Measurements from ENCODE around the gene SLC25A25.
"Not testable (repeated sequence)": the region's sequence is repeated elsewhere in the genome, so short reads cannot be mapped to it uniquely, and the experiment has no call there.

SLC25A25 gene

DNA sequence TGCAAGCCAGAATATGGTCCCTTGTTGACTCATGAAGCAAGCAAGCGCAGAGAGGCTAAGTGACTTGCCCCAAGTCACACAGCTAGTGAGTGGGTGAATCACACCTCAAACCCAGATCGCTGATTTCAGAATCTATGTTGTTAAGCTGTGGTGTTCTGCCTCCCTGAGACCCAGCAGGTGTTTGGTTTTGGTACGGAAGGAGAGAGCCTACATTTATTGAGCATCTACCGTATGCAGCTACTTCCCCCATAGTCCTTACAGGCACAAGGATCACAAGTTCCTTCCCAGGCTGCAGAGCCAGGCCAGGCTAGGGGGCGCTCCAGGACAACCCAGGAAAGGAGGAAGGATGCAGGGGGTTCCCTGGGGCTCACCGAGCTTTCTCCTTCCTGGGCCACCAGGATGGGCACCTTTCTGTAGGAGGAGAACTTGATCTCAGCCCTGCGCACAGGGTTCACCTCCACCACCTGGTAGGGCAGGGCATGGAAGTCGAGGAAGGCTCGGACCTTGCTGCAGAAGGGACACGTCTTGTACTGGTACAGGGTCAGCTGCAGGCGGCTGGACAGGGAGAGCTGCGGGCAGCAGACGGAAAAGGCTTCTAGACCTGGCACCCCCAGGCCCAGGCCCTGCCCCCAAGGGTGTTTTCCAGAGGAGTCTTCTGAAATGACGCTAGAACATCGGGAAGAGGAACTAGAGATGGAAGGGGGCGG, 57.0 kb downstream of the SLC25A25 start:
- DNase-seq (ENCODE audit: low read depth in 2 of 2): peak in 1 of 2 donors; percentile 21

DNA sequence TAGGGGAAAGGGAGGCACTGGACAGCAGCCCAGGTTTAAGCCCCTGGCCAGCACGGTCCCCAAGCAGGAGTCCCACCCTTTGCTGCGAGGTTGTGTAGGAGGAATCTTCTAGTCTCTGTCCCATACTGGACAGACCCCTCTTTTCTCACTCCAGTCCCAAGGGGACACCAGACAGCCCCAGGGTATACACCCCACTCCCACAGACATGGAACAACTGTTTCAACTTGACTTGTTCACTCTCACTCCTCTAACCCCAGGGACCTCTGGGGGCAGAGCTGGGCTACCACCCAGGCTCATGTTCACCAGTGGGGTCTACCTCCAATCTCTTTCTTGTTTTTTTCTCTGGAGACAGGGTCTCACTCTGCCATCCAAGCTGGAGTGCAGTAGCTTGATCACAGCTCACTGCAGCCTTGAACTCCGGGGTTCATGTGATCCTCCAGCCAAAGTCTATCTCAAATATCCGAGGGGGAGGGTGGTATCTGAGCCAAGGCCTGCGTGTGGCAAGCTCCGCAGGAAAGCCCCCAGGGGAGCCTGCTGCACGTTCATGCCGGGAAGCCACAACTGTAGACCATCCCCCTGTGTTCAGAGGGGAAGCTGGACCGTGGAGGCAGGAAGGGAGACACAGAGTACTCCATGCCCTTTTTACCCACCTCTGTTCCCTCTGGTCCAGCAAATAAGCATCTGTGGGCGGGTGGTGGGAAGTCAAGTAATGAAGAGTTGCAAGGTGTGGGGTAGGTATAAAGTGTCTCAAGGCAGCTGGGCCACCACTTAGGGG, 57.7 kb downstream of the SLC25A25 start:
- DNase-seq (ENCODE audit: low read depth in 2 of 2): no peak

DNA sequence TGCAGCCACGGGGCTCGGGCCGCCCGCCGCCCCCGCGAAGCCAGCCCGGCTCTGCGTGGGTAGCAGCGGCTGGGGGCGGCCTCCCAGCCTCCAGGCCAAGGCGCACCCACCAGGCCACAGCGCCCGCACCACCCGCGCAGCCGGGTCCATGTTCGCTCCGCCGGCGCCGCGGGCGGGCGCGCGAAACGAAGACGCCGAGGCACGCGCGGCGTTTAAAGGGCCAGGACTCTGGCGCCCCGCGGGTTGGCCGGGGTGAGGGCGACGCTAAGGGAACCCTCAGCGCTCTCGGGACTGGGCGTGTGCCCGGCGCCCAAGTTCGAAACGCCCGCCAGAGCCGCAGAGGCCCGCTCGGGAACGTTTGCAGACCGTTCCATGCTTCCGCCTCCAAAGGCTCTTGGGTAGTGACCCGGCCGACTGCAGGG, 59.5 kb downstream of the SLC25A25 start, which contains the start of gene PTGES2:
TSS of gene PTGES2 (minus strand) at position 162 of the 422 bp plus-strand sequence. CDS start at position 150, 12 bp downstream.
- peak; percentile 61 to 84 for DNase-seq (ENCODE audit: low read depth in 2 of 2)

DNA sequence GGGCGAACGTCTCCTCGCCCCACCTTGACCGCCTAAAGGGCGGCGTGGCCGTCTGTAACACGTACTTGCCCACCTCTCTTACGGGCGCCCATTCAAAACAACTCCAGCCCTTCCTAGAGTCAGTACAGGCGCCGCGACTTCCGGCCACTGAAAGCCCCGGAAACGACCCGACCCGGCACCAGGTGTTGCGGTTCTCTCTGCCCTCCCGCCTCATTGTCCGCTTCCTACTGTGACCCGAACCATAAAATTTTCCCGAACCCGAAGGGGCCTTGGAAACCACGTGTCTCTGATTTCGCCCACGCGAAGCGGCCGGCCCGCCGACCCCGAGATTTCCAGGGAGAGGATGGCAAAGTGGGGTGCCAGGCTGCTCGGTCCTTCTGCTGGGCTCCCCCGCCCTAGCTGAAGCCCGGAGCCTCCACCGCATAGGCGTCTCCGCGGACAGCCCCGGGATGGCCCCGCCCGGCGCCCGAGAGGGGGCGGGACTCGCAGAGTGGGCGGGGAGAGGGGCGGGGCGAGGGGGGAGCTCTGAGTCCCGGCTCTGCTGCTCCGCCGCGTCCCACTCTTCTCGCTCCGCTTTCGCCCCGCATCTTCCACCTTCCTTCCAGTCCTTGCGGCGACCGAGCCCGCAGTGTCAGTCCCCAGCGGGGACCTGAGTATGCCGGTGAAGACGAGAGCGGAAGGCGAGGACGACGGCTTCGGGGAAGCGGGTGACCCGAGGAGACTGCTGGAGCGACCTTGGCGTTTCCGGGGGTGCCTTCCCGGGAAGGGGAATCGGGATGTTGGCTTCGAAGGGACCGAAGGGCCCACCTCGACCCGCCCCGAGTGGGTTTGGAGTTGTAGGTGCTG, 60.2 kb downstream of the SLC25A25 start:
- DNase-seq (ENCODE audit: low read depth in 2 of 2): peak; percentile 71 to 75

GRCh38 chr9:128128836-128129590, 61.0 kb downstream of the SLC25A25 start:
- no peak for DNase-seq (ENCODE audit: low read depth in 2 of 2)

GRCh38 chr9:128129976-128130590, 62.1 kb downstream of the SLC25A25 start:
- peak; percentile 13 to 34 for DNase-seq (ENCODE audit: low read depth in 2 of 2)

DNA sequence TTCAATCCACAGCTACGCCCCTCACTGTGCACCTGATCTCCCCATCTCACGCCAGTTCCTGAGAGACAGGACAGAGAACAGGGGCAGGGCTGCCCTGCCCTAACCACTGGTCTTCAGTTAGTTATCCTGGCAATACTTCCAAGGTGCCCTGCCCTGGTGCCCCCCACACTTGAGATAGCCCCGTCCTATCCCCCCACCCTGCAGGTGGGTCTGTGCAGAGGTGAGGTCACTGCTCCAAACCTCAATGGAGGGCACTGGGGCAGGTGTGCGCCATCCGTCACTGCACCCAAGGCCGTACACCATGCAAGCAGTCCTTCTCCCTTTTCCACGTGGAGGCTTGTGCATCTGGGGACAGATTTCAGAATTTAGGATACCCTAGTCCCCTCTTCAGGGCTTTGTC, 62.6 kb downstream of the SLC25A25 start:
- DNase-seq (ENCODE audit: low read depth in 2 of 2): not testable (repeated sequence)

DNA sequence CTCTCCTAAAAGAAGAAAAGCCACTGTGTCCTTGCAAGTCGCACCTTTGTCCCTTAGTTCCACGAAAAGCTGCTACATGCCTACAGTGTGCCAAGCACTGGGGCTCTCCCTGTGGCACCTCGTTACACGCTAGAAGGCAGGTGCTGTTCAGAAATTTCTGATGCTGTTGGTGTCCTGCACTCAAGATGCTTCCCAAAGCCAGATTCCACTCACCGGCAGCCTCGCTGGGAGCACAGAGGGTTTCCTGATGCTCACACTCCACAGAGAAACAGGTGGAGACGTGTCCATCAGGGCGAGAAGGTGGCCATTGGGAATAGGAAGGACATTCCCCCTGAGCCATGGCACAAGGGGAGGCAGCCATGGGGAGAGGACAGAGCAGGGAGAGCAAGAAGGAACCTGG, 63.3 kb downstream of the SLC25A25 start:
- not testable (repeated sequence) for DNase-seq (ENCODE audit: low read depth in 2 of 2)

DNA sequence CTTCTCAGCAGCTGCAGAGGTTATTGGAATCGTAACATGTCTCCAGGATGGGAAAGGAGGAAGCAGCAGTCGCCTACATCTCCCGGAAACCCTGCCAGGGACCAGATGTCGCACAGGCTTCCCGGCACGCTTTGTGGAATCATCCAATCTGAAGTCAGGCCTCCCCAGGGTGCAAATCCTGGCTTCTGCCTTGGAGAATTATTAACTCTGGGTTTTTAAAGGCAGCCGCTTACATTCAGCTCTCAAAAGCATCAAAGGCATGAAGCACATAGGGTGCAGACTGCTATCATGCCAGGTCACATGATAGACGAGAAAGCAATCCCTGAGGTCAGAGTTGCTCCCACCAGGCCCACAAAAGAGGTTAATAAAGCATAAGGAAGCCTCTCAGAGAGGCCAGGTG, 64.1 kb downstream of the SLC25A25 start:
- not testable (repeated sequence) for DNase-seq (ENCODE audit: low read depth in 2 of 2)

GRCh38 chr9:128135561-128135960, 67.5 kb downstream of the SLC25A25 start:
- DNase-seq (ENCODE audit: low read depth in 2 of 2): not testable (repeated sequence)

- DNase-seq (ENCODE audit: low read depth in 2 of 2): no peak
Observed at GRCh38 chr9:128136816-128137793, 69.1 kb downstream of the SLC25A25 start.

DNA sequence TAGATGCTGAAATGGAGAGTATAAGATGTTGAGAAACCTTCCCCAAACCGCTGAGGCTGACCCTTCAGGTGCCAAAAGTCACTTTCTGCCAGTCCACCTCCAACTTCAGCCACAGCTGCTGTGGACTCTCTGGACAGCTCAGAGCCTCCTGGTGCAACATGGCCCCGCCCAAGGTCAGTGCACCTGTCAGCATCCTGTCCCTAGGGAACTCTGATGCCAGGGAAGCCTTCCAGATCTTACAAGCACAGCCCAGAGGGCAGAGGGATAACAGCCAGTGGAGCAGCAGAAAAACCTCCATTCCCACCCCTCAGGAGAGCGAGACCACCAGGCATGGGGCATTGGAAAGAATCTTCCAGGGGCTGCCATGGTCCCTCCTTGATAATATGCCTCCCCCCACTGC, 70.0 kb downstream of the SLC25A25 start:
- DNase-seq (ENCODE audit: low read depth in 2 of 2): no peak

DNA sequence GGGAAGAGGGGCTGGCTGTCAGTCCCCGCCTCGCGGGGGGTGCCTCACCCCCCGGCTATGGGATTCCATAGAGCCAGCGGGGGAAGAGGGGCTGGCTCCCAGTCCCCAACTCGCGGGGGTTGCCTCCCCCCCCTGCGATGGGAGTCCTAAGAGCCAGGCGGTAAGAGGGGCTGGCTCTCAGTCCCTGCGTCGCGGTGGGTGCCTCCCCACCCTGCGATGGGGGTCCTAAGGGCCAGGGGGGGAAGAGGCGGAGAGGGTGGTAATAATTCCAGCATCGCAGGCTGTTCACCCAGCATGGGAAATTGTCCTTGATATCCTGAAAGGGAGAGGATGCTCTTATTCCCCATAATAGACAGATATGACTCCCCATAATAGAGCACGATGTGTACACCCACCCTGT, 71.6 kb downstream of the SLC25A25 start:
- no peak for DNase-seq (ENCODE audit: low read depth in 2 of 2)

- DNase-seq (ENCODE audit: low read depth in 2 of 2): no peak
Observed at GRCh38 chr9:128141604-128142003, 73.6 kb downstream of the SLC25A25 start.

GRCh38 chr9:128142061-128142460, 74.0 kb downstream of the SLC25A25 start:
- no peak for DNase-seq (ENCODE audit: low read depth in 2 of 2)

- no peak for DNase-seq (ENCODE audit: low read depth in 2 of 2)
Observed at GRCh38 chr9:128142596-128142995, 74.6 kb downstream of the SLC25A25 start.

GRCh38 chr9:128143525-128144238, 75.7 kb downstream of the SLC25A25 start:
- no peak for DNase-seq (ENCODE audit: low read depth in 2 of 2)

DNA sequence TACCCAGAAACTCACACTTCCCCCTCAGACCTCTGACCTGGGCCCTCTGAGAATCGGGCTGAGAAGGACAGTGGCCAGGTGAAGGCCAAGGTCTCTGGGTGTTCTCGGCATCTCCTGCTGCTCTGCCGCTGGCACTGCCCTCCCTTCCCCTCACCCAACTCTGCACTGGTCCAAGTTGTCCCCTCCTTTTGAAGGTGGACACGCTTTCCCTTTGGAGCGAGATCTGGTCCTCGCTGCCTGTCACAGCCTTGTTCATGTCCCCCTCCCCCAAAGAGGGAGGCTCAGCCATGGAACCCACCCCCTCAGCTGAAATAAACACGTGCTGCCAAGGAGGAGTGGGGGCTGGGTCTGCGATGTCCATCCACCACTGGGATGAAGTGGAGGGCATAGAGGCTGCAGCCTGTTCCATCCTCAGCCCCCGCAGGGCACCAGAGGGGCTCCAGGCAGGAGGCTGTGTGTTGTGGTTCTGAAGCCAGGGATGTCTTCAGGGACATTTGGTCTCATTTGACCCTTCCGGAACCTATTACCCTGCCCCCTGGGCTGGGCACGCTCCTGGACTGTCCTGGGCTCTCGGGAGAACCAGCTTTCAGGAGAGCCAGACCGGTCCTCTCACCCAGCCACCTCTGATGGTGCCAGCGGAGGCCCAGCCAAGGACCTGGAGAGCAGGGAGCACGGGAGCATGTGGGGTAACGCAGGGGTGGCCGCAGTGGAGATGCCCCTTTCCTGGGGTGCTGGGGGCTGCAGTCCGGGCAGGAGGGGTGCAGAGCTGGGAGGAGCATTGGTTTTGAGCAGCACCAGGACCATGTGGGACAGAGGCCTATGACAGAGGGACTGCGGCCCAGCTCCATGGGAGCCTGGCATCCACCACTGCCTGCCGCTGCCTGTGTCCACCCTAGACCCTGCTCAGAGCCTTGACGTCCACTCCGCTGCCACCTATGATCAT, 76.5 kb downstream of the SLC25A25 start:
- no peak for DNase-seq (ENCODE audit: low read depth in 2 of 2)

Measured in stimulated activated CD8-positive, alpha-beta memory T cell treated with anti-CD3 and anti-CD28 coated beads, Interleukin-7, amount 100 ng/mL, for 4 hours (primary cell).